ENCODE data around the gene SRGAP3. TPM values are rescaled to one million over a fixed set of nuclear protein-coding genes. Genes with fewer than 3 reads are reported as not detected.
A peak's percentile ranks its signal among the peaks of the same experiment; 100 is the strongest.

Gene SRGAP3
- total RNA-seq, 2 donors from 2014 or later = 10.9 to 11.4 TPM

GRCh38 chr3:9139366-9139765 is 110.1 kb downstream of the SRGAP3 start:
- DNase-seq (no peak), ATAC-seq (no peak)
- no peaks in the 10 kb centered on the region for H3K9me3 ChIP-seq
- H3K27me3 ChIP-seq = no peaks in the 10 kb centered on the region
- H3K4me1 ChIP-seq = peaks cover 19% of the 10 kb centered on the region
- WGBS, 2 donors = 96 to 98% methylated on average over 4 of the region's 4 CpGs
- no peak for TF ChIP-seq POLR2A (IDR thresholded peaks at IDR 0.05)
- TF ChIP-seq, protein P1, sequence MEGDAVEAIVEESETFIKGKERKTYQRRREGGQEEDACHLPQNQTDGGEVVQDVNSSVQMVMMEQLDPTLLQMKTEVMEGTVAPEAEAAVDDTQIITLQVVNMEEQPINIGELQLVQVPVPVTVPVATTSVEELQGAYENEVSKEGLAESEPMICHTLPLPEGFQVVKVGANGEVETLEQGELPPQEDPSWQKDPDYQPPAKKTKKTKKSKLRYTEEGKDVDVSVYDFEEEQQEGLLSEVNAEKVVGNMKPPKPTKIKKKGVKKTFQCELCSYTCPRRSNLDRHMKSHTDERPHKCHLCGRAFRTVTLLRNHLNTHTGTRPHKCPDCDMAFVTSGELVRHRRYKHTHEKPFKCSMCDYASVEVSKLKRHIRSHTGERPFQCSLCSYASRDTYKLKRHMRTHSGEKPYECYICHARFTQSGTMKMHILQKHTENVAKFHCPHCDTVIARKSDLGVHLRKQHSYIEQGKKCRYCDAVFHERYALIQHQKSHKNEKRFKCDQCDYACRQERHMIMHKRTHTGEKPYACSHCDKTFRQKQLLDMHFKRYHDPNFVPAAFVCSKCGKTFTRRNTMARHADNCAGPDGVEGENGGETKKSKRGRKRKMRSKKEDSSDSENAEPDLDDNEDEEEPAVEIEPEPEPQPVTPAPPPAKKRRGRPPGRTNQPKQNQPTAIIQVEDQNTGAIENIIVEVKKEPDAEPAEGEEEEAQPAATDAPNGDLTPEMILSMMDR (IDR thresholded peaks at IDR 0.05) = no peak
- no peak overlapping the region for H3K27ac ChIP-seq
- H3K4me3 ChIP-seq = no peak overlapping the region
- intact Hi-C loops (cut with DNase I) = no loop called here
- no peaks in the 10 kb centered on the region for H3K36me3 ChIP-seq (replicated peaks in 1 of 2; ENCODE audit: insufficient read depth in 1 of 2, low read depth in 2 of 2)

DNA sequence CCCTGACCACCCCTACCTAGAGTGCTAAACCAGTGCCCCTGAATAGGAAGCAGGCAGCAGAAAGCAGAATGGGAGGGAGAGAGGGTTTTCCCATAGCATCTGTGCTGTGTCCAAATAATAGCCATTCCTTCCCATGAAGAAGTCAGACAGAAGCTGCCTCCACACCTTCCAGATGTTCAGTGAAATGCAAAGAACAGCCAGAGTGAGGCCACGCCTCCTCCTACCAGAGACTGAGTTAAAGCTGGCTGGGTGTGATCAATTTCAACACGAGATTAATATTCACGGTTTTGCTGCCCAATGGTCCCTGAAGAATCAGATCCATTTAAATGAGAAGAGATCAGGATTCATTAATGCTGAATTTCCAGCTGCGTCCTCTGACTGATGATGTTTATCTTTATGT is 111.8 kb downstream of the SRGAP3 start:
- H3K27ac ChIP-seq = no peak overlapping the region
- no peak for TF ChIP-seq POLR2A (IDR thresholded peaks at IDR 0.05)
- TF ChIP-seq, protein P1 (IDR thresholded peaks at IDR 0.05) = no peak
- 73 to 76% methylated on average over 4 of the region's 4 CpGs for WGBS, 2 donors
- H3K4me3 ChIP-seq = no peak overlapping the region
- no peaks in the 10 kb centered on the region for H3K9me3 ChIP-seq
- no peak for ATAC-seq
- DNase-seq = no peak
- H3K36me3 ChIP-seq (replicated peaks in 1 of 2; ENCODE audit: insufficient read depth in 1 of 2, low read depth in 2 of 2) = no peaks in the 10 kb centered on the region
- H3K27me3 ChIP-seq = no peaks in the 10 kb centered on the region
- peaks cover 25% of the 10 kb centered on the region for H3K4me1 ChIP-seq
- intact Hi-C loops (cut with DNase I) = no loop called here

DNA sequence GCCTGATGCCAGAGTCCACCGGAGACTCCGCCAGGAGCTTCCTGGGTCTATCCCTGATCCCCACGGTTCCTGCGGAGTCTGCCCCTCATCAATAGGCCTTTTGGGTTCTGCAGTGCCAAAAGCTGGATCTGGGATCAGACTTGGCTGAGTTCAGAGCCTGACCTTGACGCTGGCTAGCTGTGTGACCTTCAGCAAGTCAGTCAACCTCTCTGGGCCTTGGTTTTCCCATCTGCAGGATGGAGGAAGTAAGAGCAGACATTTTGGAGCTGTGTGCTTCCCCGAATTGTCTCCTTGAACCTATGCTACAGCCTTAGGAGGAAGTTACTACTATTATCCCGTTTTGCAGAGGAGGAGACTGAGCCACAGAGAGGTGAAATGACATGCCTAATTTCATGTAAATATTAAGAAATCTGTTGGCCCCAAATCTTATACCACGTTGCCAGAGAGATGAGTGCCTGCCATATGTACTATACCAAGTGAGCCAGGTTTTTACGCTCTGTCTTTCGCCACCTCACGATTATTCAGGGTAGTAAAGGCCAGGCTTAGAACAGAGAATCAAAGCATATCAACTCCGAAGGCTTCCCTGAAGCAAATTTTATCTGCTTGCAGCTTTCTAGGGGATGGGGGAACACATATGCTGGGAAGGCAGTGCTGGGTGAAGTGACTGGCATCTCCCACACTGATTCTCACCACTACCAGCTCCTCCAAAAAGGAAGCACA is 112.5 kb downstream of the SRGAP3 start:
- Histone ChIP-seq H3K27me3 (no peaks in the 10 kb centered on the region), H3K27ac (no peak overlapping the region), H3K4me3 (no peak overlapping the region), H3K9me3 (no peaks in the 10 kb centered on the region), H3K36me3 (replicated peaks in 1 of 2; ENCODE audit: insufficient read depth in 1 of 2, low read depth in 2 of 2) (no peaks in the 10 kb centered on the region), H3K4me1 (peaks cover 20% of the 10 kb centered on the region)
- ATAC-seq (no peak), DNase-seq (no peak)
- WGBS, 2 donors = 81 to 82% methylated on average over 12 of the region's 12 CpGs
- TF ChIP-seq, protein P1 (IDR thresholded peaks at IDR 0.05) = no peak
- TF ChIP-seq POLR2A (IDR thresholded peaks at IDR 0.05) = no peak
- intact Hi-C loops (cut with DNase I) = no loop called here

GRCh38 chr3:9135930-9136525 is 113.4 kb downstream of the SRGAP3 start:
- no peak overlapping the region for H3K27ac ChIP-seq
- H3K36me3 ChIP-seq (replicated peaks in 1 of 2; ENCODE audit: insufficient read depth in 1 of 2, low read depth in 2 of 2) = no peaks in the 10 kb centered on the region
- no peaks in the 10 kb centered on the region for H3K27me3 ChIP-seq
- intact Hi-C loops (cut with DNase I) = no loop called here
- TF ChIP-seq, protein P1 (IDR thresholded peaks at IDR 0.05) = no peak
- TF ChIP-seq POLR2A (IDR thresholded peaks at IDR 0.05) = no peak
- ATAC-seq (peak; percentile 38), DNase-seq (peak in 1 of 4 donors; percentile 36)
- H3K4me1 ChIP-seq = peaks cover 16% of the 10 kb centered on the region
- H3K9me3 ChIP-seq = no peaks in the 10 kb centered on the region
- WGBS, 2 donors = 17 to 31% methylated on average over 21 to 49 of the region's 56 CpGs
- no peak overlapping the region for H3K4me3 ChIP-seq

Measured in body of pancreas (tissue), 4 donors.